Measurements from ENCODE around the gene UGT3A2.
"Not testable (repeated sequence)": the region's sequence is repeated elsewhere in the genome, so short reads cannot be mapped to it uniquely, and the experiment has no call there.

Gene UGT3A2

DNA sequence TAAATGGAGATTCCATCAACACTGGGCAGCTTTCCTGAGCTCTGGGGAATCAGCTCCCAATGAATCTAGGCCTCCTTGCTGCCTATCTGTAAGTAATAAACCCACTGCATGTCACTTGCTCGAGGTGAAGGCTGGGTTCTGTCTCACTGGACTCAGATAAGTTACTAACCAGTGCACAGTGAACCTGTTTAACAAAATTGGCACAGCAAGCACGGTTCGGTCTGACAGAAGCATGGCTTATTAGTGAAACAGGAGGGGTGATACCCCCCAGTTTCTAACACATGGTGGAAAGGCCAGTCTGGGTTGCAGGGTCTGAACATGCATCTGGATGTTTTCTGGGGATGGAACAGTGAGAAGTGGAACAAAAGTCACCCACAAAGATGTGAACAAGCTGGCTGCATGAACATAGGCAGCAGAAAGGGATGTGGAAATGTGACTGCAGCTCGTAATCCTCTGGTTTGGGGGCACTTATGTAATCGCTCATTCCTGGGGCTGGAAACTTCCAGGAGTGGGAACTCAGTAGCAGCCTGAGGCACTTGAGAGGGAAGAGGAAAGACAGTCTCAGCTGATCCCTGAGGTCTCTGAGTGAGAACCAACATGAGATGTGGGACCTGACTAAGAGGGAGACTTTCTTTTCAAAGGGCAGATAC lies 37.7 kb downstream of the UGT3A2 start:
- Mint-ChIP-seq H3K27ac (no peak overlapping the region), H3K36me3 (ENCODE audit: low read depth) (no peaks in the 10 kb centered on the region), H3K4me3 (no peak overlapping the region), H3K27me3 (ENCODE audit: low read depth) (no peaks in the 10 kb centered on the region), H3K9me3 (peaks cover 15% of the 10 kb centered on the region), H3K4me1 (no peaks in the 10 kb centered on the region)
- TF ChIP-seq, protein P1, sequence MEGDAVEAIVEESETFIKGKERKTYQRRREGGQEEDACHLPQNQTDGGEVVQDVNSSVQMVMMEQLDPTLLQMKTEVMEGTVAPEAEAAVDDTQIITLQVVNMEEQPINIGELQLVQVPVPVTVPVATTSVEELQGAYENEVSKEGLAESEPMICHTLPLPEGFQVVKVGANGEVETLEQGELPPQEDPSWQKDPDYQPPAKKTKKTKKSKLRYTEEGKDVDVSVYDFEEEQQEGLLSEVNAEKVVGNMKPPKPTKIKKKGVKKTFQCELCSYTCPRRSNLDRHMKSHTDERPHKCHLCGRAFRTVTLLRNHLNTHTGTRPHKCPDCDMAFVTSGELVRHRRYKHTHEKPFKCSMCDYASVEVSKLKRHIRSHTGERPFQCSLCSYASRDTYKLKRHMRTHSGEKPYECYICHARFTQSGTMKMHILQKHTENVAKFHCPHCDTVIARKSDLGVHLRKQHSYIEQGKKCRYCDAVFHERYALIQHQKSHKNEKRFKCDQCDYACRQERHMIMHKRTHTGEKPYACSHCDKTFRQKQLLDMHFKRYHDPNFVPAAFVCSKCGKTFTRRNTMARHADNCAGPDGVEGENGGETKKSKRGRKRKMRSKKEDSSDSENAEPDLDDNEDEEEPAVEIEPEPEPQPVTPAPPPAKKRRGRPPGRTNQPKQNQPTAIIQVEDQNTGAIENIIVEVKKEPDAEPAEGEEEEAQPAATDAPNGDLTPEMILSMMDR (IDR thresholded peaks at IDR 0.05; ENCODE audit: unreplicated experiment in 3 of 3) = no peak

DNA sequence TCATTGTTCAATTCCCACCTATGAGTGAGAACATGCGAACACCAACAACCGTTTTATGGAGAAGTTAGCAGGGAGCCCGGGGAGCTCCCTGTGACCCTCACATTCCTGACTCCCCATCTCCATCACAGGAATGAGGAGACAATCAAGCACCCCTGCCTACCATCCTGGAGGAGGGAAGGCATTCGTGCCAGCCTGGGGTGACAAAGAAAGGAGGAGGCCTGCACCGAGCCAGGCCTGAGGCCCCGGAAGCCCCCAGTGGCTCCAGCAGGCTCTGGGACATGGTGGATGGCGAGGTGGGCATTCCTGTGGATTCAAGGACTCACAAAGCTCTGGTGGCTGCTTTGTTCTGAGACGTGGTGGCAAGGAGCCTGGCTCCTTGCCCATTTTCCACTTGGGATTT lies 39.0 kb downstream of the UGT3A2 start:
- no peak overlapping the region for H3K27ac Mint-ChIP-seq
- H3K27me3 Mint-ChIP-seq (ENCODE audit: low read depth) = no peaks in the 10 kb centered on the region
- TF ChIP-seq, protein P1 (IDR thresholded peaks at IDR 0.05; ENCODE audit: unreplicated experiment in 3 of 3) = no peak

DNA sequence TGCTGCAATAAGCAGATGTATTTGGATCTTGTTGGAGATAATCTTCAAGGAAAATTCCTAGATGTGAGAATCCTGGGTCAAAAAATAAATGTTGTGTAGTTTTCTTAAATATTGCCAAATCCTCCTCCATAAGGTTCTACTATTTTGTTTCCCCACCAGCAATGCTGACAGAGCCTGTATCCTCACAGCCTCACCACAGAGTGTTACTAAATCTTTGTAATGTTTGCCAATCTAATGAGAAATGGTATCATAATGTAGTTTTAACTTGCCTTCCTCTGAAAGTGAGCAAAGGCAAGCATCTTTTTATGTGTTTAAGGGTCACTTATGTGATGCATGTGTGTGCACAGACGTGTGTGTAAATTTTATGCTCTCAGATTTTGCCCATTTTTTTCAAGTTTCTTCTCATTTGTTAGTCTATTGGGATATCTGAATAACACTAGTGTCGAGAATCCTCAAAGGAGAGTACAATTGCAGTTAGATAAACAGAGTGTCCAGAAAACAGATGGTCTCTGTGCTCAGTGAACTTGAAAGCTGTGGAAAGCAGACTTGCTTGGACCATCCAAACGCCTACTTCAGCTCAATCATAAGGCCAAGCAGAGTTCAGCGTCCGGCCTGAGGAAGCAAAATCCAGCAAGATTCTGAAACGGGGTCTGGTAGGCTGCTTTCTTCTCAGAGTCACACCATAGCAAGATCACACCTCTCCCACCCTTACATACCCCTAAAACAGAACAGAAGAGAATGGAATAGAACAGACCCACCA lies 39.8 kb downstream of the UGT3A2 start:
- no peaks in the 10 kb centered on the region for H3K4me1 Mint-ChIP-seq
- H3K9me3 Mint-ChIP-seq = peaks cover 26% of the 10 kb centered on the region
- no peaks in the 10 kb centered on the region for H3K27me3 Mint-ChIP-seq (ENCODE audit: low read depth)
- TF ChIP-seq, protein P1 (IDR thresholded peaks at IDR 0.05; ENCODE audit: unreplicated experiment in 3 of 3) = no peak
- no peaks in the 10 kb centered on the region for H3K36me3 Mint-ChIP-seq (ENCODE audit: low read depth)
- no peak overlapping the region for H3K4me3 Mint-ChIP-seq
- no peak overlapping the region for H3K27ac Mint-ChIP-seq

More for the DNA sequence above, 39.0 kb downstream of the UGT3A2 start:
- no peak overlapping the region for H3K4me3 Mint-ChIP-seq
- no peaks in the 10 kb centered on the region for H3K4me1 Mint-ChIP-seq
- H3K36me3 Mint-ChIP-seq (ENCODE audit: low read depth) = no peaks in the 10 kb centered on the region
- H3K9me3 Mint-ChIP-seq = peaks cover 20% of the 10 kb centered on the region

DNA sequence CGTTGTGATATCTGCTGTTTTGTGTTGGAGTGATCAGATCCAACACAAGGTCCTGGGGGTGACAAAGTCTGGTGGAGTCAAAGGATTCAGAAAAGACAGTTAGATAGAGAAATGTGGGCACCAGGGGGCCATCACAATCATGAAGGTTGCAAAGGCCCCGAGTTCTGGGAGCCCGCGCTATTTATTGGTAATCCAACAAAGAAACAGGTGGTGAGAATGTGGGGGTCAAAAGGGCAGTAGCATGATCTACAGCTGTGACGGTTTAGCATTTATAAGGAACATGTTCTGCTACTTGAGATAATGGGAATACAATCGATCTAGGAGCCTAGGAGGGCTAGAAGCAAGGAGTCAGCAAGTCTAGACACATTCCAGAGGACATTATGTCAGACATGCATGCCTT lies 44.4 kb downstream of the UGT3A2 start:
- not testable (repeated sequence) for H3K36me3 Mint-ChIP-seq (ENCODE audit: low read depth); H3K27me3 Mint-ChIP-seq (ENCODE audit: low read depth); H3K4me1 Mint-ChIP-seq; H3K4me3 Mint-ChIP-seq; H3K27ac Mint-ChIP-seq
- peaks cover 34% of the 10 kb centered on the region for H3K9me3 Mint-ChIP-seq

DNA sequence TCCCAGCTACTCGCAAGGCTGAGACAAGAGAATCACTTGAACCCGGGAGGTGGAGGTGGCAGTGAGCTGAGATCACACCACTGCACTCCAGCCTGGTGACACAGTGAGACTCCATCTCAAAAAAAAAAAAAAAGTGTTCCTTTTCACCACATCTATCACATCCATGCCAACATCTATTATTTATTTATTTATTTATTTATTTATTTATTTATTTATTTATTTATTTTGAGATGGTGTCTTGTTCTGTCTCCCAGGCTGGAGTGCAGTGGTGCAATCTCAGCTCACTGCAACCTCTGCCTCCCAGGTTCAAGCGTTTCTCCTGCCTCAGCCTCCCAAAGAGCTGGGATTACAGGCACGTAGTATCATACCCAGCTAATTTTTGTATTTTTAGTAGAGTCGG lies 47.1 kb downstream of the UGT3A2 start:
- H3K4me1 Mint-ChIP-seq; H3K4me3 Mint-ChIP-seq; H3K36me3 Mint-ChIP-seq (ENCODE audit: low read depth); H3K27me3 Mint-ChIP-seq (ENCODE audit: low read depth); H3K27ac Mint-ChIP-seq: not testable (repeated sequence)
- peaks cover 37% of the 10 kb centered on the region for H3K9me3 Mint-ChIP-seq

DNA sequence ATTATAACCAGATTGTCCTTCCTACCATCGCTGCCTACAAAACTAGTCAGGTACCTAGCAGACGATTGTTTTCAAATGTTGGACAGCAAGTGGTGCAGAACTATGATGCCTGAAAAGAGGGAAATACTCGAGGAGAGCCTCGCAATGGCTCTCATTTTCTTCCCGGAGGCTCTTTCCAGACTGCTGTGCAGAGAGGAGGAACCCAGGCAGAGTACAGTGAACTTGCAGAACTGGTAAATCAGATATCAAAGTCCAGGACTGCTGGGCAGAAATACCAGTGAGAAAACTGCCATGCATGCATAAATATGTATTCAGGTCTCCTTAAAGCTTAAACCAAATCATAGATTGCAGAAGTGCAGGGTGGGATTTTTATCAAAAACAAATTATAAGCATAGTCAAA lies 49.1 kb downstream of the UGT3A2 start:
- Mint-ChIP-seq H3K4me1 (no peaks in the 10 kb centered on the region), H3K27me3 (ENCODE audit: low read depth) (no peaks in the 10 kb centered on the region), H3K9me3 (peaks cover 38% of the 10 kb centered on the region), H3K27ac (no peak overlapping the region), H3K4me3 (no peak overlapping the region), H3K36me3 (ENCODE audit: low read depth) (no peaks in the 10 kb centered on the region)
- TF ChIP-seq, protein P1 (IDR thresholded peaks at IDR 0.05; ENCODE audit: unreplicated experiment in 3 of 3) = no peak

DNA sequence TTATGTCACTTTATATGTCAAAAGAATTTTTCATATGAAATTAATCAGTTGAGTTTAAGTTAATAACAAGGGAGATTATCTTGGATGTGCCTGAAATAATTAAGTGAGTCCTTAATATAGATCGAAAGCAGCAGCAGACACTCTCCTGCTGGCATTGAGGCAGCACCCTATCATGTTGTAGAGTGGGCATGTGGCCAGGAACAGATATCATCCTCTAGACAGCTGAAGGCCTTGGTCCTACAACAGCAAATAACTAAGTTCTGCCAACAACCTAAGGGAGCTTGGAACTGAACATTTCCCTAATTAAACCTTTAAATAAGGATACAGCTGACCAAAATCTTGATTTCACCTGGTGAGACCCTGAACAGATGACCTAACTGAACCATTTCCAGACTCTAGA lies 49.7 kb downstream of the UGT3A2 start:
- Mint-ChIP-seq H3K27me3 (ENCODE audit: low read depth) (no peaks in the 10 kb centered on the region), H3K36me3 (ENCODE audit: low read depth) (no peaks in the 10 kb centered on the region), H3K4me3 (no peak overlapping the region), H3K27ac (no peak overlapping the region), H3K9me3 (peaks cover 37% of the 10 kb centered on the region), H3K4me1 (no peaks in the 10 kb centered on the region)
- TF ChIP-seq, protein P1 (IDR thresholded peaks at IDR 0.05; ENCODE audit: unreplicated experiment in 3 of 3) = no peak

Data from nephron (organoid).